CD4-positive, alpha-beta T cell treated with Interleukin-15 for 1 hour (primary cell): ENCODE data around the gene SYT17.

Experiments used
- DNase-seq: peaks from one replicate; pipeline ENCODE4 v3.0.0-alpha.2; 2020

Gene SYT17

GRCh38 chr16:19139436-19140091 lies 28.5 kb upstream of the SYT17 start:
- no peak for DNase-seq

GRCh38 chr16:19140396-19140795 lies 27.6 kb upstream of the SYT17 start:
- DNase-seq, result no peak

GRCh38 chr16:19142939-19143598 lies 25.0 kb upstream of the SYT17 start:
- no peak for DNase-seq

DNA sequence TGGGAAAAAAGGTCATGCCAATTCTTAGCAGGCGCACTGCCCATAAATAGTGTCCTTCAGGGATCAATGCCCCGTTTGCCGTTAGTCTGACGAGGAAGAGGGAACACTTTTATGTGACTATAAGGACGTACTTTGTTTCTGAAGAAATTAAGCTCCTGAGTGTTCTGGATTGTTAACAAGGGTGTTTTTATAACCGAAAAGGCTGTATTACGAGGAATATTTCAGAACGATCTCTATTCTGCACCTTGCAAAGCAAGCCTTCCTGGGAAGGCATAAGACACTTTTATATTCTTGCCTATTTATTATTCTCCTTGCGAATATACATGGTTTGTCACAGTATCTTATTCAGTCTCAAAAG lies 24.5 kb upstream of the SYT17 start:
- no peak for DNase-seq

DNA sequence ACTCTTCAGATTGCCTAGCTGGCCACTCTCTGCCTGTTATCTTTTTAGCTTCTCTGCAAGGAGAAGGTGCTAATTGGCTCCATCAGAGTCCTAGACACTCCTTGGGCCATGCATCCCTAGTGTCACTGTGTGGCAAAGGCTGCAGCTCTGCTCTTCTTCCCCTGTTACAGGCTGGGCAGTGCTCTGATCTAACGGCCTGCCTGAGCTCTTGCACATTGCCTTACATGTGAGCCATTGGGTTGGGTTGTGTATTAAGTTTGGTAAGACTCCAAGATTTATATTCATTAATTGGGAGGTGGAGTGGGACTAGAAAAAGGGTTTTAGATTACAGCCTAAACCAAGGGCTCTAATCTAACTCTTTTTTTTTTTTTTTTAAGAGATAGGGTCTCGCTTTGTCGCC lies 23.0 kb upstream of the SYT17 start:
- no peak for DNase-seq

- no peak for DNase-seq
These were observed 20.9 kb upstream of the SYT17 start for GRCh38 chr16:19147126-19147525.

DNA sequence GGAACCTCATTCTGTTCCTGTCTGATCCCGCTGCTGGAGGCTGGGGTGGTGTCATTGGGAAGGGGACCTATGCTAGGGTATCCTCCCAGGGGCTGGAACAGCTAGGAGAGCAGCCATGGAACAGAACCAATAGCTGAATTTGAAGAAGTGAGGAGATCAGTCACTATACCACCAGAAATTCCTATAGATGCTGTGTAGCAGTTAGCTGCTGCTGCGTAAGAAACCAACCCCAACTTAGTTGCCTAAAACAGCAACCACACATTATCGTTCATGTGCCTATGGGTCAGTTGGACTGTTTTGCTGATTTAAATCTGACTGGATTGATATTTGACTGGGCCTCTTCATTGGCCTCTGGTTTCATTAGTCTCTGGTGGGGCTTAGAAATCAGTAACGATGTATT lies 20.4 kb upstream of the SYT17 start:
- no peak for DNase-seq

DNA sequence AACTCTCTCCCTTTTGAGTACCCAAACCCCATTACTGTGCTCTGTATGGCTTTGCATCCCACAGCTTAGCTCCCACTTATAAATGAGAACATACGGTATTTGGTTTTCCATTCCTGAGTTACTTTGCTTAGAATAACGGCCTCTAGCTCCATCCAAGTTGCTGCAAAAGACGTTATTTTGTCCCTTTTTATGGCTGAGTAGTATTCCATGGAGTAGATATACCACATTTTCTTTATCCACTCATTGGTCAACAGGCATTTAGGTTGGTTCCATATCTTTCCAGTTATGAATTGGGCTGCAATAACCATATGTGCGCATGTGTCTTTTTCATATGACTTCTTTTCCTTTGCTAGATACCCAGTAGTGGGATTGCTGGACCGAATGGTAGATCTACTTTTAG lies 19.9 kb upstream of the SYT17 start:
- DNase-seq, result no peak

DNA sequence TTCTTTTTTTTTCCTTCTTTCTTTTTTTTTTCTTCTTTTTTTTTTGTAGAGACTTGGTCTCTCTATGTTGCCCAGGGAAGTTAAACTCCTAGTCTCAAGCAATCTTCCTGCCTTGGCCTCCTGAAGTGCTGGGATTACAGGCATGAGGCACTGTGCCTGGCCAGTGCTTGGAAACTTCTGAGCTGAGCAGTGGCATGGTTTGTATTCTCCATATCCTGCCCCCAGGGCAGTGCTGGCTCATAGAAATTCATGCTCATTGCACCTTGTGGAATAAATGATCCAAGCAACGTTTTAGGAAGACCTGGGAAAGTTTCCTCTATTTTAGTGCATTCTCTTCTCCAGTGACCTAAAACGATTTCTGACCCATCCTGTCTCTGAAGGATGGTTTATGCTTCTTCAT lies 16.7 kb upstream of the SYT17 start:
- DNase-seq, result no peak

- DNase-seq, result no peak
These were observed 16.0 kb upstream of the SYT17 start for GRCh38 chr16:19152042-19152441.

DNA sequence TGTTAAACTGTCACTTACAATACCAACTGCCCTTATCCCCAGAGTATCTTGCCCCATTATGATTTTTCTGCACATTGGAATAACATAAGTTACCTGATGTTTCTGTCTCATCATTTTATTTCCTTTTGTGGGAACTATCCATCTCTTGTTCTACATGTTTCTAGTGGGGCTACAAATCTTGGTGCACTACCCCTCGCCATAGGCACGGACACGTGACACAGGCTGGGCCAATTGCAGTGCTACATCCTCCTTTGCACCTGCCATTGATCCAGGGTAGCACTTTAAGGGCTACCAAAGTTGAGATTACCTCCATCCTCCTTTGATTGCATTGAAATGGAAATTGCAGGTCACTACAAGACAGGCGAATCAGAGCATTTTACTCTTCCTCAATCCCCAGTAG lies 14.2 kb upstream of the SYT17 start:
- no peak for DNase-seq

DNA sequence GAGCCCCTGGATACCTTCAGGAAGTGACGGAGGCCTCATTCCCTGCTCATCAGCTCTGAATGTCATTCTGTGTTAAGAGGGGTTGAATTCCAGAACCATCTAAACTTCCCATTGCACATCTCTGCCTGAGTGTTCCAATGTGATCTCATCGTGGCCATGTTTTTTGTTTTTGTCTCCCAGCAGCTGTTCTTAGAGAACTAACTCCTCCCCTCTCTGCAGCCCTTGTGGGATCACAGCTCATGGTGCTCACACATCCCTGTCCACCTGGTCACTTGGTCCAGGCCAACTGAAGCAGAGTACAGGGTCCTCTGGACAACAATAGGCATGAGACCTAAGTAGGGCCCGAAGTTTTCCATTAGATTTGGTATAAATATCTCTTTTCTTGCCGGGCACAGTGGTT lies 6.0 kb upstream of the SYT17 start:
- DNase-seq, result no peak

GRCh38 chr16:19163215-19163614 lies 4.8 kb upstream of the SYT17 start:
- DNase-seq, result no peak

DNA sequence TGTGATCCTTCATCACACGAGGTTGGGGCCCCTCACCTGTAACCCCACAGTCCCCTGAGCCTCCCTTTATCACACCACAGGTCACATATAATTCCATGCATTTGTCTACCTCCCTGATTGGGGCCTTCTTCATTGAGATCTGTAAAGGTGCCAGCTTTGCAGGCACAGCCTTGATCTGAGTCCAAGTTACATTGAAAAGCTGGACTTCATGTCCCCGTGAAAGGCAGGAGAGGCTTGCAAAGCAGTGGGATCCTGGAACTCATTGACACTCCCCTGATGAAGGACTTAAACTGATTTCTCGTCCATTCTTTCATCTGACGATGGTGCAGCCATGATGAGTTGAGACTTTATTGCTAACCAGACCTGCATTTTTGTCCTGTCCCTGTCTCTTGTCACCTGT lies 3.8 kb upstream of the SYT17 start:
- DNase-seq, result no peak

DNA sequence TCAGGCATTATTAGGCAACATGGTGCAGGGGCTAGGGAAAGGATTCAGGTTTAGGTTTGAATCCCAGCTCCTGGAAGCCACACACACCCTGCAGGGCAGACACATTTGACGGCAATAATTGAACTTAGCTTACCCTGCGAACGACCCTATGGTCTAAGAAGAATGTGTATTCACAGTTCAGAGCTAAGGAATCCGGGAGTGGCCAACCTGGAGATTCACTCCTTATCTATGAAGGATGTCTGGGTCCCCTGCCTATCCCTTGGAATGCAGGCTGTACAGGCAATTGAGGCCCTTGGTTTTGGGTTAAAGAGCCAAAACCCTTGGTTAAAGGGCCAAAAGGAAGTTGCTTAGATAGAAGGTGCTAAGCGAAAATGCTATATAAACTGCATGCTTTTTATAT lies 2.9 kb upstream of the SYT17 start:
- no peak for DNase-seq

GRCh38 chr16:19166500-19166899 lies 1.5 kb upstream of the SYT17 start:
- DNase-seq, result no peak

GRCh38 chr16:19168371-19169081 lies 486 bp downstream of the SYT17 start:
- no peak for DNase-seq

DNA sequence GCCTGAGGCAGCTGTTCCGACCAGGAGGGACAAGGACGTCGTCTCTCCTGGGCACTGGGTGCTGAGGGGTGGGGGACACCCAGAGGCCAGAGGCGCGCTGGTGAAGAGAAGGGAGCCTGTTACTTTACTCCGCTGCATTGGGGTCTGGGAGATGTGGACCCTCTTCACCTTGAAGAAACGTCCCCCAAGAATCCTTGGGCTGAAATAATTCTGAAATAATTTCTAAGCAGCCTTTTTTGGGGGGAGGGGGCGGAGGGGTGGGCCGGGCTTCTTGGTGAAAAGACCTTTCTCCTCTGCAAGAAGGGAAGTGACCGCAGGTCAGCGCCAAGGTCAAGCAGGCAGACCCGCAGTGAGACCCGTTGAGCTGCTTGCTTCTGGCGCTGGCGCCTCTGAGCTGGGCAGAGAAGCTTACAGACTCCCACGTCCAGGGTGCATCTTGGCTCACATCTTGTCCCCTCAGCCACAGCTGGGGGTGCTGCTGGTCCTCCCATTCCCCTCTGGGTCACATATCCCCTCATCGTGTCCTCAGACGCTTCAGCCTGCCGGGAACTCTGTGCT lies 1.1 kb downstream of the SYT17 start:
- DNase-seq, result no peak

DNA sequence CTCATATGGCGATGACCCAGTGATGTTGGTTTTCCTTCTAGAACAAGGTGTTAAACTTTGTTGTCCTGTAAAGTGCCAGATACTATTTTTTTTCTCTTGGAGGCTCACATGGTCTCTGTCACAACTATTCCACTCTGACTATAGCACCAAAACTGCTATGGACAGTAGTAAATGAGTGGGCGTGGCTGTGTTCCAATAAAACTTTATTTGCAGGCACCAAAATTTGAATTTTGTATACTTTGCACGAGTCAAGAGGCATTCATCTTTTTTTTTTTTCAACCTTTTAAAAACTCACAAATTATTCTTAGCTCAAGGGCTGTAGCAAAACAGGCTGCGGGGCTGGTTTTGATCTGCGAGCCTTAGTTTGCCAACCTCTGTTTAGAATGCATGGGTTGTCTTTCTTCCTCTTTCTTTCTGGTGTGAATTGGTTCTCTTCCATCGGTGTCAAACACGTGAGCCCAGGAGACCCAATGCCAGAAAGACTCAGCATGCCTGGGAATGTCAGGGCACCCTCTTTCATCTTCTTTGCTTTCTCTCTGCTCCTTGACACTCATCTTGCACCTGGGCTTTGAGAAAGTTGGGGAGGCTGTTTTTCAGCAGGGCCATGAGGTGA lies 2.1 kb downstream of the SYT17 start:
- DNase-seq, result no peak

DNA sequence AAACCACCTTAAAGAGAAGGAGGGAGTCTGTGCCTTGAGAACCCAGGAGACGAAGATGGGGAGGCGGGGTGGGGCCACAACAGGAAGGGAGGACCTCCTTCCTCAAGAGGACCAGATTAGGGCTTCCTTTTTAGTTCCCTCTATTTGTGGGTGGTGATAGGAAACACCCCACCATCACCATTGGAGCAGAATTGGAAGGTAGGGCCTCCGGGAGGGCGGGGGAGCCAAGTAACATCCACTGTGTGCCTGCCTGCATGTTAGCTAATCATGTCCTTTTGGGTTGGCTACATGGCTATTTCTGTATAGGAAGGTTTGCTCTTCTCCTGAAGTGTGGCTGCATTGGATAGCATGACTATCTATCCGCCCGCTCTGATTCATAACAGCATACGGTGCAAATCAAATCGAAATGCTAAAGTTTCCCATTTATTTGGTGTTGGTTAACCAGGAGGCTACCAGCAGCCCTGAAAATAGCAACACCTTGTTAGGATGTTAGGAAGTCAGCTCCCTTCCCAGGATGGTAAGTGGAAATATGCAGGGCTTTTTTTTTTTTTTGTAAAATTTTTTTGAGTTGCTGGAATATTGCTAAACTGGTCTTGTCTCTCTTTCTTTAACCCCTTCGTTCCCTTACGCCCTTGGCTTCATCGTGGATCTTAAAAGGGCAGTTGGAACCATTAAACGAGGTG lies 4.2 kb downstream of the SYT17 start:
- no peak for DNase-seq

- DNase-seq, result no peak
These were observed 5.0 kb downstream of the SYT17 start for GRCh38 chr16:19173059-19173458.

DNA sequence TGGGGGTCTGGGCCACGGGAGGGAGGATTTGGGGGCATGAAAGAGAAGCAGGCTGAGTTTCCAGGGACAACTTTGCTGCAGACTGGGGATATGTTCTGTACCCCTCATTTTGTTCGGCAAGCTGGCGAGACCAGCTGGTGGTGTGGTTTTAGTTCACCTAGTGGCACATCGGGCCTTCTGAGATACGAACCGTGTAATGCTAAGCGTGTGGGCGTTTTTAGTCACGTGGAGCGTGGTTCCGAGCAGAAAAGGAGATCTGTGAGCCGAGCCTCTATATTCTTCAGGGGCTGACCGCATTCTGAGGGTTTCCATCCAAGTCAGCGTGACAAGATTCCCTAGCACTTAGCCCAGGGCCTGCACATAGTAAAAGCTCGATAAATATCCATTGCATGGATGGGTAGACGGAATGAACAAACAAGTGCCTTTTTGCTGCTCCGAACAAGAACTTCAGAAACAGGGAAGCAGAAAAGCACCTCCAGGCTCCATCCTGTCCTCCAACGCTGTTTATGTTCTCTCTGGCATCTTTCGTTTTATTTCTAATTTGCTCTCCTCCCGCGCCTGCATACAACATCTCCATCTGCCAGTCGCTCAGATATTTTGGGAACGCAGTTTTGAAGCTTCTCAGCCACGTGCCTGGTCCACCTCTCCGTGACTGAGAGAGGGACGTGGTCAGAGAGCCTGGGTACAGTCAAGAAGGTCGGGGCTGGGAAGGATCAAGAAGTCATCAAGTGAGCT lies 5.8 kb downstream of the SYT17 start:
- DNase-seq, result no peak
